Breast epithelium (tissue), 3 donors: ENCODE data around the gene NAALADL2.

Experiments used
- CTCF ChIP-seq, 3 donors: fragments of 450-650 bp; IDR thresholded peaks; one replicate each; pipeline ENCODE4 v1.5.1; 2016 to 2017; ENCODE audit warnings: antibody characterized with exemption in 3 of 3, mild to moderate bottlenecking in 3 of 3, moderate library complexity in 3 of 3
- POLR2A ChIP-seq: fragments of 450-650 bp; IDR thresholded peaks from one replicate; pipeline ENCODE4 v1.6.1; 2016; ENCODE audit warnings: antibody characterized with exemption, mild to moderate bottlenecking, moderate library complexity
- POLR2AphosphoS5 ChIP-seq, 3 donors: sonication (generic); formaldehyde crosslinking; IDR thresholded peaks; one replicate each; pipeline ENCODE4 v1.6.1; 2017; ENCODE audit warnings: antibody characterized with exemption in 3 of 3

GRCh38 chr3:174883881-174884675 is 24.9 kb downstream of the NAALADL2 start:
- no peak for TF ChIP-seq CTCF (IDR thresholded peaks at IDR 0.05)
- no peak for TF ChIP-seq POLR2AphosphoS5 (IDR thresholded peaks at IDR 0.05)
- TF ChIP-seq POLR2A: no peak
